Nephron (organoid): ENCODE data around the gene CORO1C.
A peak's percentile ranks its signal among the peaks of the same experiment; 100 is the strongest.

Source experiments
- H3K27ac Mint-ChIP-seq, 3 experiments: 2 replicates each; pipeline ENCODE4 v1.8.0; 2020; ENCODE audit warnings: mixed read lengths in 3 of 3, mild to moderate bottlenecking in 2 of 3, moderate library complexity in 1 of 3
- H3K27me3 Mint-ChIP-seq: 2 replicates; pipeline ENCODE4 v1.8.0; 2021; ENCODE audit warnings: low read depth, mild to moderate bottlenecking, moderate library complexity, mixed read lengths
- H3K36me3 Mint-ChIP-seq: 2 replicates; pipeline ENCODE4 v1.8.0; 2020; ENCODE audit warnings: low read depth, mixed read lengths
- H3K4me1 Mint-ChIP-seq: 2 replicates; pipeline ENCODE4 v1.8.0; 2020; ENCODE audit warnings: mixed read lengths
- H3K4me3 Mint-ChIP-seq, 3 experiments: 2 replicates each; pipeline ENCODE4 v1.8.0; 2020; ENCODE audit warnings: mild to moderate bottlenecking in 3 of 3, mixed read lengths in 3 of 3, moderate library complexity in 2 of 3
- H3K9me3 Mint-ChIP-seq: 2 replicates; pipeline ENCODE4 v1.8.0; 2020; ENCODE audit warnings: mixed read lengths
- TF ChIP-seq, protein P1 (sequence below), 3 experiments: fragments of 200-600 bp; sonication (generic); IDR thresholded peaks; one replicate each; pipeline ENCODE4 v1.5.0; 2021; ENCODE audit warnings: antibody characterized with exemption in 3 of 3; ENCODE audit not compliant: unreplicated experiment in 3 of 3

The CORO1C gene

GRCh38 chr12:108598553-108599250 is 132.6 kb downstream of the CORO1C start:
- Mint-ChIP-seq H3K9me3 (no peaks in the 10 kb centered on the region), H3K36me3 (no peaks in the 10 kb centered on the region), H3K27ac (peak overlapping the region; percentile 34 to 80 (median 60)), H3K27me3 (peaks cover 6% of the 10 kb centered on the region), H3K4me3 (peak overlapping the region in 2 of 3 experiments; percentile 40 to 90), H3K4me1 (peaks cover 20% of the 10 kb centered on the region)
- TF ChIP-seq, protein P1, sequence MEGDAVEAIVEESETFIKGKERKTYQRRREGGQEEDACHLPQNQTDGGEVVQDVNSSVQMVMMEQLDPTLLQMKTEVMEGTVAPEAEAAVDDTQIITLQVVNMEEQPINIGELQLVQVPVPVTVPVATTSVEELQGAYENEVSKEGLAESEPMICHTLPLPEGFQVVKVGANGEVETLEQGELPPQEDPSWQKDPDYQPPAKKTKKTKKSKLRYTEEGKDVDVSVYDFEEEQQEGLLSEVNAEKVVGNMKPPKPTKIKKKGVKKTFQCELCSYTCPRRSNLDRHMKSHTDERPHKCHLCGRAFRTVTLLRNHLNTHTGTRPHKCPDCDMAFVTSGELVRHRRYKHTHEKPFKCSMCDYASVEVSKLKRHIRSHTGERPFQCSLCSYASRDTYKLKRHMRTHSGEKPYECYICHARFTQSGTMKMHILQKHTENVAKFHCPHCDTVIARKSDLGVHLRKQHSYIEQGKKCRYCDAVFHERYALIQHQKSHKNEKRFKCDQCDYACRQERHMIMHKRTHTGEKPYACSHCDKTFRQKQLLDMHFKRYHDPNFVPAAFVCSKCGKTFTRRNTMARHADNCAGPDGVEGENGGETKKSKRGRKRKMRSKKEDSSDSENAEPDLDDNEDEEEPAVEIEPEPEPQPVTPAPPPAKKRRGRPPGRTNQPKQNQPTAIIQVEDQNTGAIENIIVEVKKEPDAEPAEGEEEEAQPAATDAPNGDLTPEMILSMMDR (IDR thresholded peaks at IDR 0.05; ENCODE audit: unreplicated experiment in 3 of 3): no peak

DNA sequence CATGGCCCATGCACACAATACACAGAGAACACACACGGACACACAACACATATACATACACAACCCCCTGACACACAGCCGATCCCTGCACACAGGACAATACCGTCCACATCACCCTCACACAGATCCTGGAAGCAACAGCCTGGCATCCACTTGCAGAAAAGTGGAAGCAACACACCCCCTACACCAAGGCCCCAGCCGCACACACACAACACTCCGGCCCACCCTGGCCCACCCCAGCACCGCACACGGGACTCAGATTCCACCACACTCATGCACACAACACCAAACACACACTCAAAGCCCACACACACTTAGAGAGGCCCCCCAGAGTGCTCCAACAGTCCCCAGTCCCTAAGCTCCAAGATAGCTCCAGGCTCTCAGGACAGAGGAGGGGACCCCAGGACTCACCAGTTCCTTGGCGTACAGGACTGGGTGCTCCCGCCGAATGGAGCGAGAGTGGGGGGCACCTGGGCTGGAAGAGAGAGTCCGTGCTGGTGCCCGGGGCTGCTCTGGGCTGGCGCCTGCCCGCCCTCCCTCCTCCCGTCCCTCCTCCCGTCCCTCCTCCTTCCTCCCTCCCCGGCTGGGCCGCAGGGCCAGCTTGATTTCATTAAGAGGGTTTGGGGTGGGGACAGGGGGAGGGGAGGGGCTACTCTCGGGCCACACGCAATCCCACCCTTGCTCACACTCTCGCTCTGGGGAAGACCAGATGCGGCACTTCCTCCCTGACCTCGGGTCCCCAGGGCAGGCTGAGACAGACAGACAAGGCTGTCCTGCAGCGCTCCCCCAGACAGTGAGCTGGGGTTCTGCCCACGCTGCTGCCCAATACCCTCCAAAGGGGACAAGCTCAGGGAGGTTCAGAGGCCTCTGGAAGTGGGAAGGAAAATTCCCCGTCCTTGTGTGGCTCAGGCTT is 133.5 kb downstream of the CORO1C start, which contains the start of gene TMEM119:
TSS of gene TMEM119 (minus strand) at position 526 of the 913 bp plus-strand sequence. CDS start 5,701 bp downstream, outside the sequence.
- Mint-ChIP-seq H3K27ac (peak within 1 kb of the TSS; percentile 34 to 93 (median 80)), H3K9me3 (no peaks in the 10 kb centered on the region), H3K27me3 (peaks cover 6% of the 10 kb centered on the region), H3K4me1 (peaks cover 18% of the 10 kb centered on the region), H3K36me3 (no peaks in the 10 kb centered on the region), H3K4me3 (peak within 1 kb of the TSS in 2 of 3 experiments; percentile 40 to 90)
- TF ChIP-seq, protein P1 (IDR thresholded peaks at IDR 0.05; ENCODE audit: unreplicated experiment in 3 of 3): no peak

DNA sequence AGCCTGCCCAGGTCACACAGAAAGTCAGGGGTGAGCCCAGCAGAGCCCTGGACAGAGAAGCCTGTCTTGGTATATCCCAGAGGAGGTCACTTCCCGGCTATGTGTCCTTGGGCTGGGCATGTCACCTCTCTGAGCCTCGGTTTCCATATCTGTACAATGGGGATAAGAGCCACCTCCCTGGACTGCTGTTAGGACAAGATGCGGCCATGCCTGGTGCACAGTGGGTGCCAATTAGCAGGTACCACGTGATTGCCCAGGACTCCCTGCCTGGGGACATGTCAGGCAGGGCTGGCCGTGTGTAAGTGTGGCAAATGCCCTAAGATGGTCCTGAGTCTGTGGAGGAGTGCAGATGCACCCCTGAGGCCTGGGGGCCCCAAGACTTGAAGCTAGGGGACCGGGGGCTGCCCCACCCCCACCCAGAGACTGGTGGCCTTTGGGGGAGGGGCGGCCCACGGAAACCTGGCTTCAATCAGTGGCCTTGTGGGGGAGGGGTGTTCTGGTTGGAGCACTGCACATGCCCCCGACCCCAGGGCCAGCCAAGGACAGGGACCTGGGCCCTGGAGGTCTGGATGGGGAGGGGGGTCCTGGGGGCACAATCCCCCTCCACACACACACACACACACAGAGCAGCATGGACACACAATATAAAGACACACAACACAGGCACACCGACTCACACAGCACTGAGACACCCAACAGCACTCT is 134.3 kb downstream of the CORO1C start:
- TF ChIP-seq, protein P1 (IDR thresholded peaks at IDR 0.05; ENCODE audit: unreplicated experiment in 3 of 3): no peak
- H3K27ac Mint-ChIP-seq: peak overlapping the region in 2 of 3 experiments; percentile 80 to 93
- H3K9me3 Mint-ChIP-seq: no peaks in the 10 kb centered on the region
- H3K36me3 Mint-ChIP-seq: no peaks in the 10 kb centered on the region
- peak overlapping the region in 1 of 3 experiments; percentile 90 for H3K4me3 Mint-ChIP-seq
- peaks cover 18% of the 10 kb centered on the region for H3K4me1 Mint-ChIP-seq
- H3K27me3 Mint-ChIP-seq: peaks cover 6% of the 10 kb centered on the region

DNA sequence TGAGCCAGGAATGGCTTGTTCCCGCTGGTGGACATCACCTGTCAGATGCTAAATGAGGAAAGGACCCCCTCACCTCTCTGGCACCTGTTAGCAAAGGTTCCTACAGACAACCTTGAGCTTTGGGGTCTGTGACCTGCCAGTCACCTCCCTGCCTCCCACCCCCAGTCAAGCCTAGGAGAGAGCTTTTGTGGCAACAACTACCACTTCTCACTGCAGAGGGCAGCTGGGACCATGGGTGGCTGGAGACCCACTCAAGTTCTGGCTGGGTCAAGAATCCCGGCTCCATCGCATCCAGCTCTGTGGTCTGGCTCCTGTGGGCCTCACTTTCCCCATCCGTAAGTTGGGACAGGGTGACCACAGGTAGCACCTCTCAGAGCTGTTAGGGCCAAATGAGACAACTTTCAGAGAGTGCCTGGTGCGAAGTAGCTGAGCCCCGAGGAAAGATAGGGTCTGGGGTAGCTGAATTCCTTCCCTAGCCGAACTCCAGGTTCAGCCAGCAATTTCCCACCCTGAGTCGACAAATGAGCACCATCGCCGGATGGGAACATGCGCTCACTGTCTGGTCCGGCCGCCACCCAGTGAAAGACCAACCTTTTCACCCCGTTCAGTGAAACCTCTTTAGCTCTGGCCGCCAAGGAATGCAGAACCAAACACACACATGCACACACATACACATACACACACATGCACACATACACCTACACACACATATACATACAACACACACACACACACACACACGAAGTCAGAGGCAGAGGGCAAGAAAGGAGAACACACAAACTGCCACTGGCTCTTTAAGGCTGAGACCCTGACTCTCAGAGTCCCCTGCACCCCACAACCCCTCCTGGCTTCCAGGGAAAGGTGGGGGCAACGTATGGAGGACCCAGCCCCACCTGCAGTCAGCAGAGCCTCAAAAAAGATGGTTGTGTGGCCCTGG is 135.3 kb downstream of the CORO1C start:
- H3K4me3 Mint-ChIP-seq: no peak overlapping the region
- no peak overlapping the region for H3K27ac Mint-ChIP-seq
- no peaks in the 10 kb centered on the region for H3K36me3 Mint-ChIP-seq
- peaks cover 3% of the 10 kb centered on the region for H3K27me3 Mint-ChIP-seq
- TF ChIP-seq, protein P1 (IDR thresholded peaks at IDR 0.05; ENCODE audit: unreplicated experiment in 3 of 3): no peak
- no peaks in the 10 kb centered on the region for H3K9me3 Mint-ChIP-seq
- peaks cover 15% of the 10 kb centered on the region for H3K4me1 Mint-ChIP-seq
